Heart left ventricle (tissue), 16 donors: ENCODE measurements around the gene CHRNA1. TPM values are rescaled to one million over a fixed set of nuclear protein-coding genes. Genes with fewer than 3 reads are reported as not detected.

Experiments used
- ATAC-seq, 4 donors: fragments of 200-7000 bp; cut with Tn5 transposase; one replicate each; pipeline ENCODE4 v1.9.1; 2020 to 2022; ENCODE audit warnings: moderate library complexity in 4 of 4, mild to moderate bottlenecking in 3 of 4, moderate number of reproducible peaks in 1 of 4
- DNase-seq, 5 donors: peaks; one replicate each; pipeline ENCODE4 v3.0.0-alpha.2; 2020
- H3K27ac ChIP-seq, 12 donors: fragments of 200-600 bp; sonication (generic) in 4 of 12; one replicate each; pipeline versions ENCODE4 v1.5.0 to v1.8.0; 2016 to 2022; ENCODE audit warnings: mild to moderate bottlenecking in 2 of 12
- H3K27me3 ChIP-seq, 9 donors: fragments of 200-600 bp; sonication (generic) in 2 of 9; one replicate each; pipeline versions ENCODE4 v1.5.1 to v1.8.0; 2016 to 2022; ENCODE audit warnings: mild to moderate bottlenecking in 3 of 9
- H3K36me3 ChIP-seq, 9 donors: fragments of 200-600 bp; sonication (generic) in 2 of 9; one replicate each; pipeline versions ENCODE4 v1.5.0 to v1.8.0; 2018 to 2022; ENCODE audit warnings: mild to moderate bottlenecking in 2 of 9
- H3K4me1 ChIP-seq, 12 donors: fragments of 200-600 bp; sonication (generic) in 4 of 12; one replicate each; pipeline versions ENCODE4 v1.5.0 to v1.8.0; 2016 to 2022; ENCODE audit warnings: mild to moderate bottlenecking in 3 of 12
- H3K4me3 ChIP-seq, 12 donors: fragments of 200-600 bp; sonication (generic) in 4 of 12; one replicate each; pipeline versions ENCODE4 v1.5.0 to v1.8.0; 2017 to 2022; ENCODE audit warnings: mild to moderate bottlenecking in 9 of 12, moderate library complexity in 4 of 12
- H3K9me3 ChIP-seq, 12 donors: fragments of 200-600 bp; sonication (generic) in 4 of 12; one replicate each; pipeline versions ENCODE4 v1.5.0 to v1.8.0; 2016 to 2022; ENCODE audit warnings: mild to moderate bottlenecking in 1 of 12
- POLR2A ChIP-seq, 2 donors: fragments of 450-650 bp; IDR thresholded peaks; one replicate each; pipeline ENCODE4 v1.6.1; 2017; ENCODE audit warnings: antibody characterized with exemption in 2 of 2, mild to moderate bottlenecking in 2 of 2, moderate library complexity in 2 of 2
- WGBS, 4 donors: extraction: QIAGEN DNeasy Blood & Tissue Kit in 2 of 4; methylation state at CpG; one replicate each; pipeline versions ENCODE4 v1.1.5 to v1.1.7; 2013 to 2018; 5-methylcytosine and 5-hydroxymethylcytosine counted together
- intact Hi-C, 10 donors: fragments of 100-400 bp; cut with DNase I; formaldehyde crosslinking; loops; one replicate each; pipeline versions ENCODE4 v1.11.1 to v1.14.2; 2022
- long read RNA-seq, 3 donors: library from polyadenylated mRNA; unstranded; transcript quantifications; one replicate each; pipeline ENCODE4 v2.0.0, GENCODE V29; 2020 to 2021
- polyA plus RNA-seq, 2 donors: library from polyadenylated mRNA; stranded (reverse); fragments of 200-250 nt; gene quantifications; one replicate each; pipeline ENCODE4 v1.2.3, GENCODE V29; 2013
- total RNA-seq, 9 donors: library from RNA; depleted of rRNA in 2 of 9; stranded (reverse); fragments of >200 nt in 2 of 9; fragmentation: NEBNext Ultra II Directional in 3 of 9; extraction: Animal tissue kit (Norgen Biotek cat#: 25700) in 3 of 9; gene quantifications; one replicate each; pipeline versions ENCODE4 v1.1.0 to v1.2.4, GENCODE V29; 2016 to 2023
- TF ChIP-seq, protein P1 (sequence below), 12 donors: fragments of 200-600 bp; sonication (generic) in 4 of 12; IDR thresholded peaks; one replicate each; pipeline versions ENCODE4 v1.5.0 to v1.8.0; 2018 to 2022; ENCODE audit warnings: antibody characterized with exemption in 12 of 12, mild to moderate bottlenecking in 5 of 12
- donor health status: ischemic (EF 13 %, LVEDD 7.1; RV severe dilation, severe dysfunction).
- donor health status: healthy with polysubstance abuse.
- donor health status: DM: no; HTN: yes; CAD: no.
- donor health status: DM: no; HTN: no; CAD: no.
- donor health status: ischemic (EF 25% LVEDD 6.9; RV normal size, moderate dysfunction).
- donor health status: ischemic (EF 25% LVEDD 5.7; RV mildly dilated, moderate dysfunction).
- donor health status: healthy.
- donor health status: DM: yes; HTN: yes; CAD: no.
- donor health status: ischemic (EF 35%, LVEDD 5.7; RV mildly dilated, moderate dysfunction).
- donor health status: nonischemic (EF 11% LVEDD 7.7; RV severe dilation, severe dysfunction).
- donor health status: DM: yes; HTN: yes; CAD: no.
- donor health status: PGD.
- donor health status: ischemic (EF 29% LVEDD 5.4; RV normal size, mild dysfunction).
- donor health status: nonischemic (EF 23%, LVEDD 6.1; RV moderate dilation, normal function).

Gene CHRNA1
- total RNA-seq: 1 to 10 TPM in 2 of 9 donors, under 1 TPM in 4, not detected in 3; 0.25 to 1.8 (median 0.86) TPM
- under 1 TPM; 0.07 to 0.99 TPM for polyA plus RNA-seq
- long read RNA-seq, donor 1: 0 reads
- long read RNA-seq, donor 2, partial matches to known transcripts: 5 of 6 reads
- long read RNA-seq, donor 2, other reads (novel, unspliced or antisense): 1 of 6 reads
- long read RNA-seq, donor 3: 0 reads

DNA sequence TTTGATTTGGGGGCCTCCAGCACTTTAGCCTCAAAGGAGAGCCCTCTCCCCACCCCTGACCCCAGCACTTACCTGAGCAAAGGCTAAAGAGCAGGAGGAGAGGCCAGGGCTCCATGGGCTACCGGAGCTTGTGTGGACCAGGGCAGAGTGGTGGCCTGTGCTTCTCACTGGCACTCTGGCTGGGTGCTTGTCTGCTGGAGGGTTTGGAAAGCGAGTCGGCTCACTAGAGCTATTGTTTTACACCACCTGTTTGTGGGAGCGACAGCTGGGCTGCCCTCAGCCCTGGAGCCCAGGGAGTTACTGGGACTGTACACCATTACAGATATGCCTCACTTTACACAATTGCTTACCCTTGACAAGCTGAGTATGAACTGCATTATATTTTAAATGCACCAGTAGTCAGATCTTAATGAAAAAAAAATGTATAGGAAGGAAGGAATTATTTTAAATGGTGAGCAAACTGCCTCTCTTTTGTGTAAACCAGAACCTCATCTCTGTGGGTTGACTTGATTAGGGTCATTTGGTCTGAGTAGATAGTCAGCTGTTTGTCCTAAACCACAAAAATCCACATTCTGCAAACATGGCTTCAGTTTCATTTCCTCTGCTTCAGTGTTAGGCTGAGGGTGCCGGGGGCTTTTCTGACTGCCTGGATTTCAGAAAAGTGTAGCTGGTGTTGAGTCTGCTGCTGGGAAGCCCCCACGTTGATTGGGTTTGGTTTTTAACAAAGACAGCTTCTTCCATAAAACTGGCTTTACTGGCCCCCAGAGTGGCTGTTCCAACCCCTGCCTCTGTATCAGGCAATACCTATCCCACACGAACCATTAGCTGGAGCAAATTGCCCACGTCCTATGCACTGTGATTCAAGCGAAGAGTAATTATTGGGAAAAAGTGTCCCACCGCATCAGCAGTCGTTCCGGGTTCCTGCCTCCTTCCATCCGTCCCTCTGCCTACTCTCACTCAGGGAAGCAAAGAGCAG lies at the start of gene CHRNA1:
Gene CHRNA1, minus strand, starts transcription at position 193 of the 976 bp plus-strand sequence. Its CDS starts 78 bp downstream, at position 115.
- WGBS, 4 donors: 89 to 92% (median 90%) methylated on average over 13 of the region's 13 CpGs
- TF ChIP-seq POLR2A (IDR thresholded peaks at IDR 0.05): no peak
- TF ChIP-seq, protein P1, sequence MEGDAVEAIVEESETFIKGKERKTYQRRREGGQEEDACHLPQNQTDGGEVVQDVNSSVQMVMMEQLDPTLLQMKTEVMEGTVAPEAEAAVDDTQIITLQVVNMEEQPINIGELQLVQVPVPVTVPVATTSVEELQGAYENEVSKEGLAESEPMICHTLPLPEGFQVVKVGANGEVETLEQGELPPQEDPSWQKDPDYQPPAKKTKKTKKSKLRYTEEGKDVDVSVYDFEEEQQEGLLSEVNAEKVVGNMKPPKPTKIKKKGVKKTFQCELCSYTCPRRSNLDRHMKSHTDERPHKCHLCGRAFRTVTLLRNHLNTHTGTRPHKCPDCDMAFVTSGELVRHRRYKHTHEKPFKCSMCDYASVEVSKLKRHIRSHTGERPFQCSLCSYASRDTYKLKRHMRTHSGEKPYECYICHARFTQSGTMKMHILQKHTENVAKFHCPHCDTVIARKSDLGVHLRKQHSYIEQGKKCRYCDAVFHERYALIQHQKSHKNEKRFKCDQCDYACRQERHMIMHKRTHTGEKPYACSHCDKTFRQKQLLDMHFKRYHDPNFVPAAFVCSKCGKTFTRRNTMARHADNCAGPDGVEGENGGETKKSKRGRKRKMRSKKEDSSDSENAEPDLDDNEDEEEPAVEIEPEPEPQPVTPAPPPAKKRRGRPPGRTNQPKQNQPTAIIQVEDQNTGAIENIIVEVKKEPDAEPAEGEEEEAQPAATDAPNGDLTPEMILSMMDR (IDR thresholded peaks at IDR 0.05): no peak
- ATAC-seq (peak in 1 of 4 donors; percentile 9), DNase-seq (no peak)
- no peaks in the 10 kb centered on the region for H3K36me3 ChIP-seq
- no peak within 1 kb of the TSS for H3K27ac ChIP-seq
- no peaks in the 10 kb centered on the region for H3K27me3 ChIP-seq
- peaks cover 0 to 21% (median 2%) of the 10 kb centered on the region in 12 donors for H3K4me1 ChIP-seq
- no peak within 1 kb of the TSS for H3K4me3 ChIP-seq
- intact Hi-C loops: no loop called here
- no peaks in the 10 kb centered on the region for H3K9me3 ChIP-seq

- Histone ChIP-seq H3K9me3 (no peaks in the 10 kb centered on the region), H3K4me3 (no peak overlapping the region), H3K27ac (no peak overlapping the region), H3K4me1 (peaks cover 0 to 12% (median 3%) of the 10 kb centered on the region in 12 donors), H3K27me3 (no peaks in the 10 kb centered on the region), H3K36me3 (peaks cover 0 to 29% (median 12%) of the 10 kb centered on the region in 9 donors)
- DNase-seq (no peak), ATAC-seq (no peak)
- TF ChIP-seq, protein P1 (IDR thresholded peaks at IDR 0.05): no peak
- TF ChIP-seq POLR2A (IDR thresholded peaks at IDR 0.05): no peak
- 94 to 97% (median 96%) methylated on average over 7 of the region's 7 CpGs for WGBS, 4 donors
- intact Hi-C loops: no loop called here
Measured at GRCh38 chr2:174812037-174812436, 47.8 kb upstream of the CHRNA1 start.

DNA sequence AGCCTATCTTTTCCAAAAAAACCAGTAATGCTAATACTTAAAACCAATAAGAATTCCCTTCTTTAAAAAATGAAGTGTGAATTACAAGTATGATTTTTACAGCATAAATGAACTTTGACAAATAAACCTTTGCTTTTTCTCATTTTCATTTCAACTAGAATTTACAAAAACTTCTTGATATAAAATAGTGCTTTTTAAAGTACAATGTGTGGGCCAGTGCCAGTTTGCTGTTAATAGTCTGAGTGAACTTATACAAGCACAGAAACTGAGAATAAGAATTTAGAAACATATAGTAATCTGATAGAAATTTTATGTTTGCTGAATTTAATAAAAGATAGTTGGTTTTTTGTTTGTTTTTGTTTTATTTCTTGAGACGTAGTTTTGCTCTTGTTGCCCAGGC lies 43.7 kb upstream of the CHRNA1 start:
- Histone ChIP-seq H3K27me3 (no peaks in the 10 kb centered on the region), H3K4me3 (no peak overlapping the region), H3K27ac (peak overlapping the region in 10 of 12 donors; percentile 2 to 77 (median 42)), H3K9me3 (no peaks in the 10 kb centered on the region), H3K4me1 (peaks cover 0 to 20% (median 11%) of the 10 kb centered on the region in 12 donors), H3K36me3 (peaks cover 0 to 32% (median 12%) of the 10 kb centered on the region in 9 donors)
- TF ChIP-seq, protein P1 (IDR thresholded peaks at IDR 0.05): no peak
- no peak for TF ChIP-seq POLR2A (IDR thresholded peaks at IDR 0.05)
- DNase-seq: no peak
- ATAC-seq: no peak
- intact Hi-C loops: no loop called here
- WGBS, 4 donors: 68 to 82% (median 75%) methylated on average over 1 of the region's 1 CpG

- H3K9me3 ChIP-seq: no peaks in the 10 kb centered on the region
- TF ChIP-seq POLR2A (IDR thresholded peaks at IDR 0.05): no peak
- TF ChIP-seq, protein P1 (IDR thresholded peaks at IDR 0.05): no peak
- H3K27ac ChIP-seq: peak overlapping the region in 1 of 12 donors; percentile 77
- 56 to 100% (median 79%) methylated on average over 1 of the region's 1 CpG for WGBS, 4 donors
- intact Hi-C loops: no loop called here
- no peaks in the 10 kb centered on the region for H3K27me3 ChIP-seq
- peaks cover 0 to 20% (median 11%) of the 10 kb centered on the region in 12 donors for H3K4me1 ChIP-seq
- H3K4me3 ChIP-seq: no peak overlapping the region
- peaks cover 0 to 34% (median 9%) of the 10 kb centered on the region in 9 donors for H3K36me3 ChIP-seq
- ATAC-seq (peak in 1 of 4 donors; percentile 16), DNase-seq (no peak)
Measured at GRCh38 chr2:174805803-174806202, 41.5 kb upstream of the CHRNA1 start.
